Fibroblast of skin of left quadriceps (primary cell): ENCODE data around the gene RAC2.

ENCODE experiments used
- DNase-seq, 2 experiments: peaks; one replicate each; pipeline ENCODE4 v3.0.0-alpha.2; 2013; ENCODE audit warnings: low read depth in 2 of 2

Gene RAC2

GRCh38 chr22:37244114-37244921 lies at the start of gene RAC2:
RAC2 (minus strand) TSS chr22:37244269; CDS start chr22:37244148, 121 bp downstream.
- DNase-seq = no peak

- DNase-seq = no peak
Observed at GRCh38 chr22:37293172-37293571, 49.1 kb upstream of the RAC2 start.

GRCh38 chr22:37292641-37293040 lies 48.6 kb upstream of the RAC2 start:
- no peak for DNase-seq

- no peak for DNase-seq
Observed at GRCh38 chr22:37291559-37292298, 47.7 kb upstream of the RAC2 start.

GRCh38 chr22:37290737-37291136 lies 46.7 kb upstream of the RAC2 start:
- DNase-seq = no peak

- no peak for DNase-seq
Observed at GRCh38 chr22:37289156-37289735, 45.2 kb upstream of the RAC2 start.

GRCh38 chr22:37288521-37288920 lies 44.5 kb upstream of the RAC2 start:
- DNase-seq = no peak

- no peak for DNase-seq
Observed at GRCh38 chr22:37287550-37287951, 43.5 kb upstream of the RAC2 start.

GRCh38 chr22:37285937-37286336 lies 41.9 kb upstream of the RAC2 start:
- no peak for DNase-seq

- DNase-seq = no peak
Observed at GRCh38 chr22:37284805-37285355, 40.8 kb upstream of the RAC2 start.

GRCh38 chr22:37284126-37284804 lies 40.2 kb upstream of the RAC2 start:
- DNase-seq = no peak

- no peak for DNase-seq
Observed at GRCh38 chr22:37283393-37283937, 39.4 kb upstream of the RAC2 start.

- DNase-seq = no peak
Observed at GRCh38 chr22:37282385-37282677, 38.3 kb upstream of the RAC2 start, which contains the start of gene CYTH4. CYTH4 (plus strand) TSS chr22:37282508; CDS start chr22:37282570, 62 bp downstream.

- no peak for DNase-seq
Observed at GRCh38 chr22:37281646-37282384, 37.7 kb upstream of the RAC2 start.

- no peak for DNase-seq
Observed at GRCh38 chr22:37281195-37281594, 37.1 kb upstream of the RAC2 start.

- no peak for DNase-seq
Observed at GRCh38 chr22:37280718-37281117, 36.6 kb upstream of the RAC2 start.

- no peak for DNase-seq
Observed at GRCh38 chr22:37279331-37280181, 35.5 kb upstream of the RAC2 start.

GRCh38 chr22:37278261-37278660 lies 34.2 kb upstream of the RAC2 start:
- no peak for DNase-seq

- no peak for DNase-seq
Observed at GRCh38 chr22:37277384-37277783, 33.3 kb upstream of the RAC2 start.

- no peak for DNase-seq
Observed at GRCh38 chr22:37276776-37277175, 32.7 kb upstream of the RAC2 start.
